ENCODE data around the gene TMEM178B.
"Not testable (repeated sequence)": the region's sequence is repeated elsewhere in the genome, so short reads cannot be mapped to it uniquely, and the experiment has no call there.

TMEM178B gene

GRCh38 chr7:141354251-141354650 lies 280.4 kb downstream of the TMEM178B start:
- DNase-seq (ENCODE audit: low read depth, low spot score), result no peak

- no peak for DNase-seq (ENCODE audit: low read depth, low spot score)
Observed at GRCh38 chr7:141355032-141355431, 281.2 kb downstream of the TMEM178B start.

GRCh38 chr7:141356161-141356560 lies 282.3 kb downstream of the TMEM178B start:
- no peak for DNase-seq (ENCODE audit: low read depth, low spot score)

- DNase-seq (ENCODE audit: low read depth, low spot score), result no peak
Observed at GRCh38 chr7:141358386-141358785, 284.5 kb downstream of the TMEM178B start.

GRCh38 chr7:141359262-141359661 lies 285.4 kb downstream of the TMEM178B start:
- DNase-seq (ENCODE audit: low read depth, low spot score), result no peak

GRCh38 chr7:141359740-141360415 lies 286.0 kb downstream of the TMEM178B start:
- DNase-seq (ENCODE audit: low read depth, low spot score), result no peak

GRCh38 chr7:141360416-141360760 lies 286.5 kb downstream of the TMEM178B start:
- no peak for DNase-seq (ENCODE audit: low read depth, low spot score)

- DNase-seq (ENCODE audit: low read depth, low spot score), result no peak
Observed at GRCh38 chr7:141360803-141361202, 286.9 kb downstream of the TMEM178B start.

GRCh38 chr7:141361479-141361878 lies 287.6 kb downstream of the TMEM178B start:
- DNase-seq (ENCODE audit: low read depth, low spot score), result no peak

- DNase-seq (ENCODE audit: low read depth, low spot score), result no peak
Observed at GRCh38 chr7:141361960-141362359, 288.1 kb downstream of the TMEM178B start.

GRCh38 chr7:141362580-141363435 lies 288.9 kb downstream of the TMEM178B start:
- DNase-seq (ENCODE audit: low read depth, low spot score), result no peak

GRCh38 chr7:141363748-141364147 lies 289.9 kb downstream of the TMEM178B start:
- no peak for DNase-seq (ENCODE audit: low read depth, low spot score)

GRCh38 chr7:141366091-141366621 lies 292.3 kb downstream of the TMEM178B start:
- no peak for DNase-seq (ENCODE audit: low read depth, low spot score)

GRCh38 chr7:141369422-141369821 lies 295.6 kb downstream of the TMEM178B start:
- DNase-seq (ENCODE audit: low read depth, low spot score), result no peak

GRCh38 chr7:141370178-141370577 lies 296.3 kb downstream of the TMEM178B start:
- no peak for DNase-seq (ENCODE audit: low read depth, low spot score)

GRCh38 chr7:141370650-141371049 lies 296.8 kb downstream of the TMEM178B start:
- no peak for DNase-seq (ENCODE audit: low read depth, low spot score)

- DNase-seq (ENCODE audit: low read depth, low spot score), result no peak
Observed at GRCh38 chr7:141374425-141374824, 300.6 kb downstream of the TMEM178B start.

GRCh38 chr7:141375442-141375841 lies 301.6 kb downstream of the TMEM178B start:
- no peak for DNase-seq (ENCODE audit: low read depth, low spot score)

- DNase-seq (ENCODE audit: low read depth, low spot score), result no peak
Observed at GRCh38 chr7:141377906-141378305, 304.0 kb downstream of the TMEM178B start.

- no peak for DNase-seq (ENCODE audit: low read depth, low spot score)
Observed at GRCh38 chr7:141378405-141378804, 304.5 kb downstream of the TMEM178B start.

- no peak for DNase-seq (ENCODE audit: low read depth, low spot score)
Observed at GRCh38 chr7:141381794-141382427, 308.0 kb downstream of the TMEM178B start.

- not testable (repeated sequence) for DNase-seq (ENCODE audit: low read depth, low spot score)
Observed at GRCh38 chr7:141383356-141383755, 309.5 kb downstream of the TMEM178B start.
